ENCODE data around the gene HERC3. TPM values are rescaled to one million over a fixed set of nuclear protein-coding genes. Genes with fewer than 3 reads are reported as not detected.

The HERC3 gene
- total and polyA plus RNA-seq, 2 experiments from 2014 or later = 2.2 to 2.4 TPM

GRCh38 chr4:88575186-88575585, 17.1 kb upstream of the HERC3 start (continued):
- TF ChIP-seq ZNF462 (CRISPR knock-in tag; IDR thresholded peaks at IDR 0.05) (no peak), CTCF (conservative IDR thresholded peaks at IDR 0.05; ENCODE audit: low read depth in 2 of 2) (no peak), JUNB (IDR thresholded peaks at IDR 0.05; ENCODE audit: unreplicated experiment) (no peak), CREB1 (CRISPR knock-in tag; IDR thresholded peaks at IDR 0.05; ENCODE audit: low read depth) (no peak)

DNA sequence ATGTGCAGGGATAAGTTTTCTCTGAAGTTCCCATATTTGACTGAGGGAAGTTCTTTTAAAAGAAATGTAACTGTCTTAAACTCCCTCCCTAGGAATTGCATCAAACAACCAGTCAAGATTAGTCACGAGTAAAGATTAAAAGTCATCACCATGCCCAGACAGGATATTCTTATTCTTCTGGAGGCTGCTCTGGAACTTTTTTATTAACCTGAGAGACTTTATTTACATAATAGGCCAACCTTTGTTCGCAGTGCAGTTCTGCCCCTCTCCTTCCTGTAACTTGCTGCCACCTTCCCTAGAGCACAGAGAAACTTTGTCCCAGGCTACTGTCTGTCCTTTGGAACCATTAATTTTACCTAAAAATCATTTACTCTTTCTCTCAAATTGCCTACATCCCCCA, 9.8 kb upstream of the HERC3 start:
- H3K36me3 Mint-ChIP-seq (ENCODE audit: low read depth) = no peaks in the 10 kb centered on the region
- no peak overlapping the region for H3K4me3 ChIP-seq
- no peaks in the 10 kb centered on the region for H3F3A ChIP-seq (replicated peaks; ENCODE audit: low read depth)
- H3K36me3 ChIP-seq (ENCODE audit: insufficient read depth) = no peaks in the 10 kb centered on the region
- DNase-seq (ENCODE audit: low spot score) = no peak
- no peaks in the 10 kb centered on the region for H4K20me1 ChIP-seq (replicated peaks; ENCODE audit: insufficient read depth)
- no peaks in the 10 kb centered on the region for H3K79me2 ChIP-seq (replicated peaks; ENCODE audit: insufficient read depth)
- H3K4me3 Mint-ChIP-seq = no peak overlapping the region
- no peaks in the 10 kb centered on the region for H3K27me3 ChIP-seq (ENCODE audit: insufficient read depth)
- H3K4me2 ChIP-seq = no peak overlapping the region
- H3K27ac ChIP-seq (ENCODE audit: low read depth) = no peak overlapping the region
- no peaks in the 10 kb centered on the region for H3K4me1 ChIP-seq (ENCODE audit: insufficient read depth)
- H3K27ac Mint-ChIP-seq = no peak overlapping the region
- no peak overlapping the region for H2AFZ ChIP-seq
- H3K9me2 ChIP-seq (ENCODE audit: insufficient read depth) = no peaks in the 10 kb centered on the region
- H3K27me3 Mint-ChIP-seq (ENCODE audit: insufficient read depth, low read depth, poor library complexity) = peaks cover 1% of the 10 kb centered on the region
- peaks cover 3% of the 10 kb centered on the region; the same call in 1 of the 3 replicates for H3K4me1 Mint-ChIP-seq
- no peak for TF ChIP-seq CTCF (conservative IDR thresholded peaks at IDR 0.05; ENCODE audit: low read depth in 2 of 2)
- no peak for TF ChIP-seq EZH2 (IDR thresholded peaks at IDR 0.05; ENCODE audit: low read depth, unreplicated experiment)
- no peak for TF ChIP-seq JUNB (IDR thresholded peaks at IDR 0.05; ENCODE audit: unreplicated experiment)
- TF ChIP-seq STAT1 (IDR thresholded peaks at IDR 0.05; ENCODE audit: unreplicated experiment) = no peak
- TF ChIP-seq NANOG (IDR thresholded peaks at IDR 0.05; ENCODE audit: borderline replicate concordance) = no peak
- no peak for TF ChIP-seq EZH2phosphoT487 (IDR thresholded peaks at IDR 0.05; ENCODE audit: unreplicated experiment)
- no peak for TF ChIP-seq ZNF331 (CRISPR knock-in tag; IDR thresholded peaks at IDR 0.05; ENCODE audit: low read depth)
- H3K9me3 Mint-ChIP-seq = peaks cover 7% of the 10 kb centered on the region; the same call in 1 of the 3 replicates
- no peak for ATAC-seq
